Fibroblast of the aortic adventitia (primary cell): Measurements from ENCODE around the gene SCAMP2. TPM values are rescaled to one million over a fixed set of nuclear protein-coding genes. Genes with fewer than 3 reads are reported as not detected.

ENCODE experiments used
- DNase-seq: peaks from one replicate; pipeline ENCODE4 v3.0.0-alpha.2; 2010; ENCODE audit warnings: low read depth
- H3K4me3 ChIP-seq: 2 replicates; pipeline ENCODE4 v1.5.1; 2011; ENCODE audit warnings: low read depth, mild to moderate bottlenecking, control low read depth, low read length, moderate library complexity
- total RNA-seq: library from RNA; depleted of rRNA; stranded (reverse); fragments of >200 nt; gene quantifications from 2 replicates; pipeline ENCODE4 v1.2.3, GENCODE V29; 2012; ENCODE audit warnings: low replicate concordance
- TF ChIP-seq, protein P1 (sequence below): IDR thresholded peaks from 2 replicates; pipeline ENCODE4 v1.5.1; 2011; ENCODE audit warnings: mild to moderate bottlenecking, low read length, control low read depth, inconsistent platforms; ENCODE audit not compliant: insufficient read depth

SCAMP2 gene
- total RNA-seq, 1 donor: 29.6 TPM

DNA sequence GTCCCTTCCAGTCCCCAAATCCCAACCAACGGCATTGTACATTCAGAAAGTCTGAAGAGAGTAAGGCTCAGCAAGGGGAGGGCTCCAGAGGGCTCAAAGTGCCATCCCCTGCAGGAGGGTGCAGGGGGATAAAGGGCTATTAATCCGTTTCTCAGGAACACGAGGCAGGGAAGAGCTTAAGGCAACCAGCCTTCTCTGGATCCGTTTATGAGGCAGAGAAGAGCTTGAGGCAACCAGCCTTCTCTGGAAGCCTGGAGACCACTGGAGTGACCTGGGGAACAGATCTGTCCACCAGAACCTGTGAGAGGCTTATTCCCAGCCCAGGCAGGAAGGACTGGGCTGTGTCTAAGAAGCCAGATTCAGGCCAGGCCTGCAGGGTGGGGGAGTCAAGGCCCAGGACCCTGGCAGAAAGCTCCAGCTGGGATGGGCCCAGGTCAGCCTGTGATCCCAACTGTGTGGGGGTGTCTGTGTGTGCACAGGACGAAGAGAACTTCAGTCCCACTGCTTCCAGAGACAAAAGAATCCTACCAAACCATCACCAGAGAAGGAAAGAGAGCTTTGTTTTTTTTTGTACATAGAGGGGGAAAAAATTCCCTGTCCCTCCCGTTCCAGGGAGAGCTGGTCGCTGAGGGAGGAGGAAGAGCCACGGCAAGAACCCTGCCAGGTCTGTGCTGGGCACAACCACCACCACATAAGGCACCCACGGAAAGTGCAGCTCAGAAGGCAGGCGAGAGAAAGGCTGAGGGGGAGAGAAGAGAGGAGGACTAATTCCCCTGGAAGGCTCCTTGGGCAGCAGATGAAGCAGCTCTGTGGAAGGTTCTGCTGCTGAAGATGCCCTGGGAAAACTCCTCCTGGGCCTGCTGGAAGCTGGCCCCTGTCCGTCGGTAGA, 28.6 kb downstream of the SCAMP2 start:
- DNase-seq: no peak
- TF ChIP-seq, protein P1, sequence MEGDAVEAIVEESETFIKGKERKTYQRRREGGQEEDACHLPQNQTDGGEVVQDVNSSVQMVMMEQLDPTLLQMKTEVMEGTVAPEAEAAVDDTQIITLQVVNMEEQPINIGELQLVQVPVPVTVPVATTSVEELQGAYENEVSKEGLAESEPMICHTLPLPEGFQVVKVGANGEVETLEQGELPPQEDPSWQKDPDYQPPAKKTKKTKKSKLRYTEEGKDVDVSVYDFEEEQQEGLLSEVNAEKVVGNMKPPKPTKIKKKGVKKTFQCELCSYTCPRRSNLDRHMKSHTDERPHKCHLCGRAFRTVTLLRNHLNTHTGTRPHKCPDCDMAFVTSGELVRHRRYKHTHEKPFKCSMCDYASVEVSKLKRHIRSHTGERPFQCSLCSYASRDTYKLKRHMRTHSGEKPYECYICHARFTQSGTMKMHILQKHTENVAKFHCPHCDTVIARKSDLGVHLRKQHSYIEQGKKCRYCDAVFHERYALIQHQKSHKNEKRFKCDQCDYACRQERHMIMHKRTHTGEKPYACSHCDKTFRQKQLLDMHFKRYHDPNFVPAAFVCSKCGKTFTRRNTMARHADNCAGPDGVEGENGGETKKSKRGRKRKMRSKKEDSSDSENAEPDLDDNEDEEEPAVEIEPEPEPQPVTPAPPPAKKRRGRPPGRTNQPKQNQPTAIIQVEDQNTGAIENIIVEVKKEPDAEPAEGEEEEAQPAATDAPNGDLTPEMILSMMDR: no peak
- no peak overlapping the region for H3K4me3 ChIP-seq

DNA sequence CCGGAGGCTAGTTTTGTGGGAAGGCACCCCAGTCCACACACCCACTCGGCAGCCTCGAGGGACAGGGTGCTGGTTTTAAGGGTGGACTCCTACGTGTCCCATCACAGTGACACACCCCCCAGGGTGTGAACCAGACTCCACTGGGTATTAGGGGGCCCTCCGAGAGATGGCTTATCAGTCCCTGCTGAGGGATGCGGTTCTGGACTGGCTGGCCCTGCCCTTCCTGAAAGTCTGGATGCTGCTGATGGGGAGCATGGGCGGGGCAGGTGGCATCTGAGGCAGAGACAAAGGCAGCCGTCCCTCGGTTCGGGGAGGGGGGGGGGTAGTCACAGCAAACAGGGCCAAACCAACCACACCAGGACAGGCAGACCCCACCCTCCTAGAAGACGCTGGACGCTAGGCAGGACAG, 29.3 kb downstream of the SCAMP2 start:
- TF ChIP-seq, protein P1: no peak
- no peak for DNase-seq
- no peak overlapping the region for H3K4me3 ChIP-seq

DNA sequence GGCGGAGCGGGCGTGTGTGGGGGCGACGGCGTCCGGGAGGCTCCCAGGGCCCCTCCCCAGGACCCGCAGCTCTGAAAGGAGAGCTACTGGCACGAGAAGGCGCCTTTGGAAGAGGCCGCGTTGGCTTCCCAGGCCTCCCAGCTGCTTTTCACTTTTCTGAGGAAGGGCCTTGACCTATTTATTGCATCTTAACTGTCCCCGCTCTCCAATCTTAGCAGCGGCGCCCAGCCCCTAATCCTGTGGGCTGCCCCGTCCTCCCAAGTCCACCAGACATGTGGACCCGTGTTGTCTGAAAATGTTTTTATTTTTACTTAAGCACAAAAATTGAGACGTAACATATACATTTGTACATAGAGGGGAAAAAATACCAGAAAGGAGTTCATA, 29.7 kb downstream of the SCAMP2 start:
- no peak for DNase-seq
- peak overlapping the region; percentile 61 for H3K4me3 ChIP-seq
- TF ChIP-seq, protein P1: no peak

DNA sequence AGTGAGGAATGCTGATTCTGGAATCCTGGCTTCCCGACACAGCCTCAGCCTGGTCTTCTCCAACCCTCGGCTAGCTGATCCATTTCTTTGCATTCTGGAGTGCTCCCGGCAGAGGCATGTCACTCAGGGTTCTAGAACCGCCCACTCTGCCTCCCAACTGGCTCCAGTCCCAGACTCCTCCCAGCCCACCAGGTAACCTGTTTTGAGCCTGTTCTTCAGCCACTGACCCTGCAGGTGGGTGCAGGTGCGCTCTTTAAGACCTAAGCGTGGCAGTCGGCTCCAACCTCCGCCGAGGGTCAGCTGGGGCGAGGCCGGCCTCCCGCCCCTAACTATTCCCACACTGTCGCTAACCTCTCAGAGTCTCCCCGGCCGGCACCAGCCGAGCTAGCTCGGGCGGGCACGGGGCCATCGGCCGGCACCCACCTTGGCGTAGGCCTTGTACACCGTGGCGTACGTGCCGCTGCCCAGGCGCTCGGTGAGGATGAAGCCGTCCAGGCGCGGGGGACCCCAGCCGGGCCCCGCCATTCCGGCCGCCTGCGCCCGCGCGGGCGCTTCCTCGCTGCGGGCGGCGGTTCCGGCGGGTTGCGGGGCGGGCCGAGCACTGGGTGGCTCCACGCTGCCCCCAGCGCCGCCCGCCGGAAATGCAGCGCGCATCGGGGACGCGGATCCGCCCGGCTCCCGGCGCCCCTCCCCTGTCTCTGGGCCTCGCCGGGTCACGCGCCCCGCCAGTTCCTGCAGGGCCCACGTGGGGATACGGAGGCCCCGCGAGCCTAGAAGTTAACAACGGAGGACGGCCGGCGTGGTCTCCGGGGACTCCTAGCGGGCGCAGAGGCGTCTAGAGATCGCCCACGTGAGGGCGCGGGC, 30.4 kb downstream of the SCAMP2 start, which contains the start of gene ULK3:
TSS of gene ULK3 (minus strand) at position 576 of the 864 bp plus-strand sequence. CDS start at position 525, 51 bp downstream.
- TF ChIP-seq, protein P1: peak; percentile 54
- peak within 1 kb of the TSS; percentile 76 for H3K4me3 ChIP-seq
- DNase-seq: peak; percentile 76

DNA sequence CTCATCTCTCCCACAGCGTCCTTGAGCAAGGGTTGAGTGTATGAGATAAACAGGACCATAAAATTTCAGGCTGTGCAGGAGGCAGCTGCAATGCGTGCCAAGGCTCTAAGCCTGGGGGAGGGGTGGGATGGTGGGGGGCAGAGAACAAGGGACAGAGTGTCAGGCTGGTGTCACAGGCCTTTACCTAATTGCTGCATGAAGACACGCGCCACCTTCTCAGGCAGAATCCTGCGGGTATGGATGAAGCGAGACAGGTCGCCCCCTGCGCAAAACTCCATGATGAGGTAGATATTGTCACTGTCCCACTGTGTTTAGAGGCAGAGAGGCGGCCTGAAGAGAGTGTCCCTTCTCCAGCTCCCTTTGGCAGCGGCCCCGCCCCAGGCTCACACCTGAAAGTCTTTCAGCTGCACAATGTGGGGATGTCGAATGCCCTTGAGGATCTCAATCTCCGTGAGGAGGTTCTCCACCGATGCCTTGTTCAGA, 31.2 kb downstream of the SCAMP2 start:
- H3K4me3 ChIP-seq: peak overlapping the region; percentile 76
- TF ChIP-seq, protein P1: no peak
- no peak for DNase-seq

DNA sequence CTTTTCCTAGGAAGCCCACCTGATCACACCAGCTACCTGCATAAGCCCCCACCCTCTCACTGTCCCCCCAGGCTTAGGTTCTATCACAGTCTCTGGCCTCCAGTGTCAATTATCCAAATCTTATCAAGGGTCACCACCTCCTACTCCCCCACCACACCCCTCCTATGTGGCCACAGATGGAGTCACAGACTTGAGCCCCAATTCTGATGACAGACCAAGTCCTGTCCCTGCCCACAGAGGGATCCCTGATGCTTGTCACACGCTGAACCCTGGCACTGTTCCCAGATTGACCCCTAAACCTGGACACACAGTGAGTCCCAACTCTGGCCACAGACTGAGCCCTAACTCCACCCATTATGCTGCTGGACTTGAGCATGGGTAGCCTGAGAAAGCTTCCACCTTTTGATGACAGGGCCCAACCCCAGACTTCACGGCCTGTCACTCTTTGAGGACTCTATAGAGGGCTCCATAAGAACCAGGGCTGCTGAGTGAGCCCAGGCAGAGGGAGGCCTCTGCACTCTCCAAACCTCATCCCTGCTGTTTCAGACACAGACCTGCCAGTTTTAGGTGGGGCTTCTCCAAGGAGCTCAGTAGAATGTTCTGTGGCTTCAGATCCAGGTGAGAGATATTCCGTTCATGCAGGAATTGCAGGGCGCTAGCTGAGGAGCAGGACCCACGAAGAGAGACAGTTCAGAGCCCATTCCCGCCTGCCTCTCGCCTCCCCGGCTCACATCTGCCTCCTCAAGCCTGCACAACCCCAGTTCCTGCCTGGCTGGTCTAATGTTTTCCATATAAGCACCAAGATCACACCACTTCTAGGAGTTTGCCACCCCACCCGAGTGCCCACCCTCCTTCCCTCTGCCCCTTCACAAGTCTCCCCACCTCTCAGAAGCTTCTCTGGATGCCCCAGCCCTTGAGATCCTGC, 32.1 kb downstream of the SCAMP2 start:
- no peak for DNase-seq
- TF ChIP-seq, protein P1: no peak
- H3K4me3 ChIP-seq: no peak overlapping the region
